Measurements from ENCODE around the gene ANP32E. TPM values are rescaled to one million over a fixed set of nuclear protein-coding genes. Genes with fewer than 3 reads are reported as not detected.

The ANP32E gene
- total and polyA plus RNA-seq, 2 of the 13 experiments (the other 11 are each of a cell fraction or from before 2014, with no cell fraction given) = 10.3 to 53.0 TPM

DNA sequence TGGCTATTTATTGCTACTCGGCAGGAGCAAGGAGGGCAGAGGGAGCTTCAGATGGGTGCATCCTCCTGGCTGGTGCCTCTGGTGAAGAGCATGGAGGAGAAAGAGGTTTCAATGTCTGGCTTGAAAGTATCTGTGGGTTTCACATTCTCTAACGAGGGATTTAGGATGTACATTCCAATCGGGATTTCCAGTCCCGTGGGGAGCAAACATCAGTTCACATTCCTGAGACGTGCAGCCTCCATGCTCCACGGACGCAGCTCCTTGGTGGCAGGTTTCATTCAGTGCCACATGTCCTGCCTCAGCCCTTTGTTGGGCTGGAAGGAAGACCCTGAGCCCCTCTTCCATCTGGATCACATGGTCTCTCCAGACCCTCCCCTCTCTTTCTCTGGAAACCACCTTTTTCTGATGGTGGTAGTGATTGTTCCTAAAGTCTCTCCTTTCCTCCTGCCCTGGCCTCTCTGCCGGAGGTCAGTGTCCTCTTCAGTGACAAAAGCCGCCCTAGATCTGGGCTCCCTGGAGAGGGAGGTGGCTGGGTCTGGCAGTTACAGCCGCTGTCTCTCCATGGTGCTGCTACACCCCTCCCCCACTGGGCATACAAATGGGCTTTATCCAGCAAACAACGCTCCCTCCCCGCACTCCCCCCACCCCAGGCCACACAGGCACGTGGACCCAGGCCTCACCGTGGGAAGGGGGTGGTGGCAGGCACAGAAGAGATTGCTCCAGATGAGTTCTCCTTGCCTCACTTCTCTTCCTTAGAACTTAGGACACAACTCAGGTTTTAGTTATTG lies 20.8 kb upstream of the ANP32E start (continued):
- TF ChIP-seq NFKB2 (CRISPR knock-in tag; IDR thresholded peaks at IDR 0.05; ENCODE audit: borderline replicate concordance) = no peak
- peak; percentile 33; the same call in 1 of the 2 replicates for TF ChIP-seq ZFY (CRISPR knock-in tag; IDR thresholded peaks at IDR 0.05)
- TF ChIP-seq, protein P1, sequence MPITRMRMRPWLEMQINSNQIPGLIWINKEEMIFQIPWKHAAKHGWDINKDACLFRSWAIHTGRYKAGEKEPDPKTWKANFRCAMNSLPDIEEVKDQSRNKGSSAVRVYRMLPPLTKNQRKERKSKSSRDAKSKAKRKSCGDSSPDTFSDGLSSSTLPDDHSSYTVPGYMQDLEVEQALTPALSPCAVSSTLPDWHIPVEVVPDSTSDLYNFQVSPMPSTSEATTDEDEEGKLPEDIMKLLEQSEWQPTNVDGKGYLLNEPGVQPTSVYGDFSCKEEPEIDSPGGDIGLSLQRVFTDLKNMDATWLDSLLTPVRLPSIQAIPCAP (CRISPR knock-in tag; IDR thresholded peaks at IDR 0.05; ENCODE audit: low read depth) = 0 out of 2 replicates have a peak, but pooled peaks have one; percentile 51
- TF ChIP-seq CCDC6 (CRISPR knock-in tag; IDR thresholded peaks at IDR 0.05) = no peak
- TF ChIP-seq, protein P2, sequence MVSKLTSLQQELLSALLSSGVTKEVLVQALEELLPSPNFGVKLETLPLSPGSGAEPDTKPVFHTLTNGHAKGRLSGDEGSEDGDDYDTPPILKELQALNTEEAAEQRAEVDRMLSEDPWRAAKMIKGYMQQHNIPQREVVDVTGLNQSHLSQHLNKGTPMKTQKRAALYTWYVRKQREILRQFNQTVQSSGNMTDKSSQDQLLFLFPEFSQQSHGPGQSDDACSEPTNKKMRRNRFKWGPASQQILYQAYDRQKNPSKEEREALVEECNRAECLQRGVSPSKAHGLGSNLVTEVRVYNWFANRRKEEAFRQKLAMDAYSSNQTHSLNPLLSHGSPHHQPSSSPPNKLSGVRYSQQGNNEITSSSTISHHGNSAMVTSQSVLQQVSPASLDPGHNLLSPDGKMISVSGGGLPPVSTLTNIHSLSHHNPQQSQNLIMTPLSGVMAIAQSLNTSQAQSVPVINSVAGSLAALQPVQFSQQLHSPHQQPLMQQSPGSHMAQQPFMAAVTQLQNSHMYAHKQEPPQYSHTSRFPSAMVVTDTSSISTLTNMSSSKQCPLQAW (CRISPR knock-in tag; IDR thresholded peaks at IDR 0.05) = no peak
- TF ChIP-seq ARNTL (CRISPR knock-in tag; IDR thresholded peaks at IDR 0.05) = peak; percentile 75
- TF ChIP-seq, protein P3, sequence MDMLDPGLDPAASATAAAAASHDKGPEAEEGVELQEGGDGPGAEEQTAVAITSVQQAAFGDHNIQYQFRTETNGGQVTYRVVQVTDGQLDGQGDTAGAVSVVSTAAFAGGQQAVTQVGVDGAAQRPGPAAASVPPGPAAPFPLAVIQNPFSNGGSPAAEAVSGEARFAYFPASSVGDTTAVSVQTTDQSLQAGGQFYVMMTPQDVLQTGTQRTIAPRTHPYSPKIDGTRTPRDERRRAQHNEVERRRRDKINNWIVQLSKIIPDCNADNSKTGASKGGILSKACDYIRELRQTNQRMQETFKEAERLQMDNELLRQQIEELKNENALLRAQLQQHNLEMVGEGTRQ (IDR thresholded peaks at IDR 0.05; ENCODE audit: low read depth, low read length) = no peak
- TF ChIP-seq, protein P3 (CRISPR knock-in tag; IDR thresholded peaks at IDR 0.05; ENCODE audit: borderline replicate concordance) = no peak
- no peak for TF ChIP-seq NAIF1 (CRISPR knock-in tag; IDR thresholded peaks at IDR 0.05; ENCODE audit: borderline replicate concordance)
- 0 out of 2 replicates have a peak, but pooled peaks have one; percentile 15 for TF ChIP-seq YEATS4 (CRISPR knock-in tag; IDR thresholded peaks at IDR 0.05; ENCODE audit: borderline replicate concordance)
